CD14-positive monocyte (primary cell): Measurements from ENCODE around the gene CNDP2. TPM values are rescaled to one million over a fixed set of nuclear protein-coding genes. Genes with fewer than 3 reads are reported as not detected.

Experiments
- DNase-seq, 3 donors: peaks; one replicate each; pipeline ENCODE4 v3.0.0-alpha.2; 2011 to 2022
- H2AFZ ChIP-seq: 2 replicates; pipeline ENCODE4 v1.6.0; 2012; ENCODE audit warnings: mild to moderate bottlenecking, low read depth, low read length, inconsistent platforms; ENCODE audit not compliant: insufficient read depth, poor library complexity, severe bottlenecking
- H3K27ac ChIP-seq, 2 donors: 1 replicate in 1 of 2; 2 replicates in 1 of 2; pipeline ENCODE4 v1.5.1; 2012 to 2013; ENCODE audit warnings: low read length in 2 of 2, control low read depth in 1 of 2, inconsistent platforms in 1 of 2, low read depth in 1 of 2, mild to moderate bottlenecking in 1 of 2
- H3K27me3 ChIP-seq, 2 donors: one replicate each; pipeline versions ENCODE4 v1.6.0 to v1.6.1; 2011 to 2013; ENCODE audit warnings: low read length in 2 of 2; ENCODE audit not compliant: control insufficient read depth in 2 of 2, insufficient read depth in 2 of 2
- H3K36me3 ChIP-seq, 2 donors: replicated peaks in 1 of 2; 1 replicate in 1 of 2; 2 replicates in 1 of 2; pipeline versions ENCODE4 v1.5.1 to v1.6.1; 2012 to 2013; ENCODE audit warnings: low read length in 2 of 2, control low read depth in 1 of 2, inconsistent platforms in 1 of 2, mild to moderate bottlenecking in 1 of 2; ENCODE audit not compliant: insufficient read depth in 2 of 2, control insufficient read depth in 1 of 2
- H3K4me1 ChIP-seq, 2 donors: 1 replicate in 1 of 2; 2 replicates in 1 of 2; pipeline versions ENCODE4 v1.5.1 to v1.6.1; 2012 to 2013; ENCODE audit warnings: low read length in 2 of 2, control low read depth in 1 of 2, inconsistent platforms in 1 of 2, mild to moderate bottlenecking in 1 of 2, moderate library complexity in 1 of 2; ENCODE audit not compliant: insufficient read depth in 2 of 2, control insufficient read depth in 1 of 2
- H3K4me2 ChIP-seq: replicated peaks from 2 replicates; pipeline ENCODE3; 2012; ENCODE audit warnings: low read length, moderate library complexity, mild to moderate bottlenecking; ENCODE audit not compliant: poor library complexity, severe bottlenecking; ENCODE audit errors: extremely low read depth
- H3K4me3 ChIP-seq, 3 experiments: fragments of 200-600 bp in 1 of 3; sonication (generic) in 1 of 3; replicated peaks in 1 of 3; 1 replicate in 2 of 3; 2 replicates in 1 of 3; pipeline ENCODE4 v1.5.1; 2011 to 2013; ENCODE audit warnings: low read length in 3 of 3, mild to moderate bottlenecking in 3 of 3, control low read depth in 2 of 3, low read depth in 2 of 3, inconsistent platforms in 1 of 3, moderate library complexity in 1 of 3
- H3K79me2 ChIP-seq: 2 replicates; pipeline ENCODE4 v1.6.0; 2012; ENCODE audit warnings: mild to moderate bottlenecking, control low read depth, inconsistent platforms, low read length, moderate library complexity; ENCODE audit not compliant: insufficient read depth
- H3K9ac ChIP-seq: 2 replicates; pipeline ENCODE4 v1.6.0; 2017; ENCODE audit warnings: low read length, mild to moderate bottlenecking; ENCODE audit not compliant: insufficient read depth, poor library complexity, severe bottlenecking
- H3K9me3 ChIP-seq, 2 donors: replicated peaks in 1 of 2; 1 replicate in 1 of 2; 2 replicates in 1 of 2; pipeline versions ENCODE4 v1.5.1 to v1.6.1; 2012 to 2013; ENCODE audit warnings: low read length in 2 of 2, control low read depth in 1 of 2; ENCODE audit not compliant: control insufficient read depth in 1 of 2, insufficient read depth in 1 of 2
- H4K20me1 ChIP-seq: 2 replicates; pipeline ENCODE4 v1.6.0; 2012; ENCODE audit warnings: mild to moderate bottlenecking, low read length, control low read depth, moderate library complexity; ENCODE audit not compliant: insufficient read depth
- H3K27ac Mint-ChIP-seq, 7 donors: one replicate each; pipeline ENCODE4 v1.8.0; 2020; ENCODE audit warnings: mild to moderate bottlenecking in 7 of 7, mixed read lengths in 7 of 7, moderate library complexity in 6 of 7, inconsistent platforms in 2 of 7
- H3K27me3 Mint-ChIP-seq, 3 donors: one replicate each; pipeline ENCODE4 v1.8.0; 2021 to 2022; ENCODE audit warnings: low read depth in 3 of 3, mild to moderate bottlenecking in 3 of 3, mixed read lengths in 3 of 3, moderate library complexity in 3 of 3, inconsistent platforms in 1 of 3
- H3K36me3 Mint-ChIP-seq, 2 donors: one replicate each; pipeline ENCODE4 v1.8.0; 2020; ENCODE audit warnings: mixed read lengths in 2 of 2, inconsistent platforms in 1 of 2, mild to moderate bottlenecking in 1 of 2
- H3K4me1 Mint-ChIP-seq: one replicate; pipeline ENCODE4 v1.8.0; 2020; ENCODE audit warnings: mild to moderate bottlenecking, mixed read lengths
- H3K4me3 Mint-ChIP-seq, 2 donors: one replicate each; pipeline ENCODE4 v1.8.0; 2020; ENCODE audit warnings: mild to moderate bottlenecking in 2 of 2, mixed read lengths in 2 of 2, moderate library complexity in 1 of 2
- H3K9me3 Mint-ChIP-seq, 7 donors: one replicate each; pipeline ENCODE4 v1.8.0; 2020 to 2022; ENCODE audit warnings: mixed read lengths in 7 of 7, mild to moderate bottlenecking in 6 of 7, moderate library complexity in 6 of 7, inconsistent platforms in 2 of 7
- CTCF ChIP-seq: fragments of 200-600 bp; IDR thresholded peaks from one replicate; pipeline ENCODE4 v1.8.0; 2022; ENCODE audit warnings: antibody characterized with exemption, mild to moderate bottlenecking
- WGBS: methylation state at CpG from one replicate; pipeline ENCODE4 v1.1.5; 2013; ENCODE audit warnings: missing lambda C conversion rate; ENCODE audit not compliant: insufficient coverage; 5-methylcytosine and 5-hydroxymethylcytosine counted together
- intact Hi-C, 2 donors: fragments of 100-400 bp; cut with micrococcal nuclease; formaldehyde crosslinking; loops; one replicate each; pipeline versions ENCODE4 v1.15.0 to v1.15.1; 2023
- polyA plus RNA-seq, 3 donors: library from polyadenylated mRNA; depleted of rRNA in 1 of 3; unstranded in 2 of 3; stranded (reverse) in 1 of 3; fragments of 300-500 nt in 2 of 3; fragments of >200 nt in 1 of 3; fragmentation: Illumina TruSeq in 2 of 3; gene quantifications; 1 replicate in 2 of 3; 2 replicates in 1 of 3; pipeline ENCODE4 v1.2.3, GENCODE V29; 2012 to 2021

The CNDP2 gene
- polyA plus RNA-seq, 3 donors: 103 to 186 (median 122) TPM

- H3K36me3 Mint-ChIP-seq: peaks cover 90 to 97% of the 10 kb centered on the region in 2 donors
- peaks cover 4% of the 10 kb centered on the region for H3K79me2 ChIP-seq
- peaks cover 0 to 1% (median 0%) of the 10 kb centered on the region in 3 donors for H3K27me3 Mint-ChIP-seq
- no peak overlapping the region for H3K4me3 ChIP-seq
- no peaks in the 10 kb centered on the region for H3K27me3 ChIP-seq
- H3K36me3 ChIP-seq: peaks cover 97 to 100% of the 10 kb centered on the region in 2 donors
- H3K4me3 Mint-ChIP-seq: no peak overlapping the region
- H2AFZ ChIP-seq: no peak overlapping the region
- H3K27ac Mint-ChIP-seq: peak overlapping the region in 1 of 7 donors; percentile 33
- H3K9me3 ChIP-seq: no peaks in the 10 kb centered on the region
- peak overlapping the region in 1 of 2 donors; percentile 1 for H3K27ac ChIP-seq
- intact Hi-C loops: no loop called here
- H4K20me1 ChIP-seq: peaks cover 57% of the 10 kb centered on the region
- no peaks in the 10 kb centered on the region for H3K9me3 Mint-ChIP-seq
- H3K4me1 Mint-ChIP-seq: no peaks in the 10 kb centered on the region
- H3K4me1 ChIP-seq: no peaks in the 10 kb centered on the region
- no peak for TF ChIP-seq CTCF
- WGBS: 97% methylated on average over 16 of the region's 18 CpGs
- H3K4me2 ChIP-seq: no peak overlapping the region
- DNase-seq: no peak
- no peak overlapping the region for H3K9ac ChIP-seq
Observed at GRCh38 chr18:74514860-74515495, 18.8 kb downstream of the CNDP2 start.

- Mint-ChIP-seq H3K27me3 (peaks cover 0 to 1% (median 0%) of the 10 kb centered on the region in 3 donors), H3K4me3 (no peak overlapping the region), H3K4me1 (no peaks in the 10 kb centered on the region), H3K27ac (peak overlapping the region in 1 of 7 donors; percentile 62), H3K36me3 (peaks cover 90 to 97% of the 10 kb centered on the region in 2 donors), H3K9me3 (no peaks in the 10 kb centered on the region)
- Histone ChIP-seq H3K9ac (no peak overlapping the region), H3K4me2 (no peak overlapping the region), H3K9me3 (no peaks in the 10 kb centered on the region), H3K4me1 (no peaks in the 10 kb centered on the region), H3K79me2 (peaks cover 4% of the 10 kb centered on the region), H2AFZ (no peak overlapping the region), H3K4me3 (no peak overlapping the region), H3K27ac (peak overlapping the region in 1 of 2 donors; percentile 1), H3K36me3 (peaks cover 97 to 100% of the 10 kb centered on the region in 2 donors), H4K20me1 (peaks cover 53% of the 10 kb centered on the region), H3K27me3 (no peaks in the 10 kb centered on the region)
- 96% methylated on average over 12 of the region's 13 CpGs for WGBS
- DNase-seq: no peak
- intact Hi-C loops: no loop called here
- no peak for TF ChIP-seq CTCF
Observed at GRCh38 chr18:74515620-74516231, 19.6 kb downstream of the CNDP2 start.
